Liver (tissue), 9 donors: Measurements from ENCODE around the gene RAPH1. TPM values are rescaled to one million over a fixed set of nuclear protein-coding genes. Genes with fewer than 3 reads are reported as not detected.

Source experiments
- DNase-seq: peaks from one replicate; pipeline ENCODE4 v3.0.0-alpha.2; 2017; ENCODE audit warnings: low spot score
- H3K27ac ChIP-seq, 2 donors: one replicate each; pipeline ENCODE4 v1.7.0; 2013; ENCODE audit warnings: inconsistent platforms in 2 of 2, low read length in 2 of 2, control low read depth in 1 of 2, low read depth in 1 of 2, mild to moderate bottlenecking in 1 of 2
- H3K27me3 ChIP-seq, 4 donors: one replicate each; pipeline versions ENCODE4 v1.6.1 to v1.7.0; 2013; ENCODE audit warnings: low read length in 3 of 4, inconsistent platforms in 1 of 4, mild to moderate bottlenecking in 1 of 4, moderate library complexity in 1 of 4; ENCODE audit not compliant: control insufficient read depth in 4 of 4, insufficient read depth in 4 of 4
- H3K36me3 ChIP-seq, 4 donors: one replicate each; pipeline versions ENCODE4 v1.6.1 to v1.7.0; 2013; ENCODE audit warnings: low read length in 3 of 4, mild to moderate bottlenecking in 3 of 4, low read depth in 1 of 4, moderate library complexity in 1 of 4; ENCODE audit not compliant: control insufficient read depth in 4 of 4, insufficient read depth in 3 of 4
- H3K4me1 ChIP-seq, 4 donors: one replicate each; pipeline versions ENCODE4 v1.6.1 to v1.7.0; 2013; ENCODE audit warnings: low read length in 3 of 4, mild to moderate bottlenecking in 3 of 4, moderate library complexity in 1 of 4; ENCODE audit not compliant: control insufficient read depth in 4 of 4, insufficient read depth in 4 of 4
- H3K4me3 ChIP-seq, 3 donors: one replicate each; pipeline versions ENCODE4 v1.6.1 to v1.7.0; 2013; ENCODE audit warnings: low read length in 3 of 3, control low read depth in 1 of 3, low read depth in 1 of 3, mild to moderate bottlenecking in 1 of 3
- H3K9ac ChIP-seq, 2 donors: one replicate each; pipeline ENCODE4 v1.7.0; 2013; ENCODE audit warnings: low read length in 2 of 2, mild to moderate bottlenecking in 2 of 2, moderate library complexity in 2 of 2, control low read depth in 1 of 2, low read depth in 1 of 2
- H3K9me3 ChIP-seq, 4 donors: one replicate each; pipeline versions ENCODE4 v1.6.1 to v1.7.0; 2013; ENCODE audit warnings: low read length in 3 of 4; ENCODE audit not compliant: control insufficient read depth in 4 of 4
- ATF3 ChIP-seq: IDR thresholded peaks from 2 replicates; pipeline ENCODE4 v1.6.1; 2016; ENCODE audit warnings: antibody characterized with exemption
- CTCF ChIP-seq: fragments of 150-350 bp; IDR thresholded peaks from 2 replicates; pipeline ENCODE4 v1.5.1; 2017; ENCODE audit warnings: improper control_type of control experiment, low read depth, low read length; ENCODE audit not compliant: missing input control
- EGR1 ChIP-seq, 2 donors: IDR thresholded peaks; 2 replicates each; pipeline ENCODE4 v1.6.1; 2016 to 2018; ENCODE audit warnings: antibody characterized with exemption in 2 of 2, low read depth in 2 of 2
- FOXA1 ChIP-seq: IDR thresholded peaks from 2 replicates; pipeline ENCODE4 v1.6.1; 2016; ENCODE audit warnings: antibody characterized with exemption
- FOXA2 ChIP-seq: IDR thresholded peaks from 2 replicates; pipeline ENCODE4 v1.6.1; 2016; ENCODE audit warnings: antibody characterized with exemption
- GABPA ChIP-seq, 2 donors: IDR thresholded peaks in 1 of 2; conservative IDR thresholded peaks in 1 of 2; 2 replicates each; pipeline ENCODE4 v1.6.1; 2016; ENCODE audit warnings: antibody characterized with exemption in 2 of 2, mild to moderate bottlenecking in 1 of 2, moderate library complexity in 1 of 2
- HNF4A ChIP-seq, 2 donors: conservative IDR thresholded peaks; 2 replicates each; pipeline ENCODE4 v1.6.1; 2016; ENCODE audit warnings: antibody characterized with exemption in 2 of 2, mild to moderate bottlenecking in 2 of 2
- HNF4G ChIP-seq: IDR thresholded peaks from 2 replicates; pipeline ENCODE4 v1.6.1; 2016; ENCODE audit warnings: antibody characterized with exemption
- JUND ChIP-seq, 2 donors: IDR thresholded peaks; 2 replicates each; pipeline ENCODE4 v1.6.1; 2016; ENCODE audit warnings: antibody characterized with exemption in 2 of 2
- MAX ChIP-seq: IDR thresholded peaks from 2 replicates; pipeline ENCODE4 v1.6.1; 2016; ENCODE audit warnings: antibody characterized with exemption
- RAD21 ChIP-seq, 2 donors: IDR thresholded peaks; 2 replicates each; pipeline ENCODE4 v1.6.1; 2016; ENCODE audit warnings: antibody characterized with exemption in 2 of 2, mild to moderate bottlenecking in 2 of 2
- REST ChIP-seq: IDR thresholded peaks from 2 replicates; pipeline ENCODE4 v1.6.1; 2016; ENCODE audit warnings: antibody characterized with exemption, mild to moderate bottlenecking
- RXRA ChIP-seq, 2 donors: IDR thresholded peaks; 2 replicates each; pipeline ENCODE4 v1.6.1; 2017 to 2018; ENCODE audit warnings: antibody characterized with exemption in 2 of 2, mild to moderate bottlenecking in 1 of 2
- SP1 ChIP-seq: IDR thresholded peaks from 2 replicates; pipeline ENCODE4 v1.6.1; 2018; ENCODE audit warnings: antibody characterized with exemption, mild to moderate bottlenecking
- TAF1 ChIP-seq: conservative IDR thresholded peaks from 2 replicates; pipeline ENCODE4 v1.6.1; 2016; ENCODE audit warnings: antibody characterized with exemption, mild to moderate bottlenecking
- YY1 ChIP-seq: IDR thresholded peaks from 2 replicates; pipeline ENCODE4 v1.6.1; 2016; ENCODE audit warnings: antibody characterized with exemption, mild to moderate bottlenecking
- ZBTB33 ChIP-seq: IDR thresholded peaks from 2 replicates; pipeline ENCODE4 v1.6.1; 2016; ENCODE audit warnings: antibody characterized with exemption
- WGBS: extraction: QIAGEN DNeasy Blood & Tissue Kit; methylation state at CpG from one replicate; pipeline ENCODE4 v1.1.7; 2013; 5-methylcytosine and 5-hydroxymethylcytosine counted together
- polyA plus RNA-seq, 2 donors: library from polyadenylated mRNA; stranded (reverse) in 1 of 2; unstranded in 1 of 2; fragments of 200-250 nt in 1 of 2; fragments of >200 nt in 1 of 2; fragmentation: Nextera tagmentation in 1 of 2; extraction: Ambion mirVana in 1 of 2; gene quantifications; one replicate each; pipeline versions ENCODE4 v1.2.1 to v1.2.3, GENCODE V29; 2013 to 2015
- total RNA-seq, 2 donors: library from RNA; depleted of rRNA; stranded (reverse); fragments of >200 nt; gene quantifications; one replicate each; pipeline ENCODE4 v1.2.3, GENCODE V29; 2014
- donor health status: healthy.
- donor health status: healthy.
- donor health status: healthy.
- donor health status: healthy.
- donor health status: healthy.

The RAPH1 gene
- total and polyA plus RNA-seq, 4 donors: 7.0 to 83.1 (median 19.4) TPM

GRCh38 chr2:203451689-203452088, 83.4 kb downstream of the RAPH1 start:
- peaks cover 0 to 2% (median 0%) of the 10 kb centered on the region in 4 donors for H3K4me1 ChIP-seq
- H3K9me3 ChIP-seq: no peaks in the 10 kb centered on the region
- H3K27ac ChIP-seq: no peak overlapping the region
- TF ChIP-seq FOXA1: no peak
- no peak for TF ChIP-seq GABPA (IDR thresholded peaks at IDR 0.05 in 1 of 2, conservative IDR thresholded peaks at IDR 0.05 in 1 of 2)
- no peak for TF ChIP-seq RAD21 (IDR thresholded peaks at IDR 0.05)
- TF ChIP-seq JUND (IDR thresholded peaks at IDR 0.05): no peak
- TF ChIP-seq ATF3: no peak
- WGBS: 97% methylated on average over 1 of the region's 1 CpG
- DNase-seq: no peak
- no peak overlapping the region for H3K4me3 ChIP-seq
- H3K36me3 ChIP-seq: peaks cover 4 to 79% (median 62%) of the 10 kb centered on the region in 4 donors
- no peaks in the 10 kb centered on the region for H3K27me3 ChIP-seq
- H3K9ac ChIP-seq: no peak overlapping the region

- no peak overlapping the region for H3K4me3 ChIP-seq
- no peaks in the 10 kb centered on the region for H3K9me3 ChIP-seq
- 95% methylated on average over 2 of the region's 2 CpGs for WGBS
- H3K36me3 ChIP-seq: peaks cover 4 to 84% (median 64%) of the 10 kb centered on the region in 4 donors
- DNase-seq: no peak
- no peak overlapping the region for H3K27ac ChIP-seq
- TF ChIP-seq HNF4A (conservative IDR thresholded peaks at IDR 0.05) (no peak), JUND (IDR thresholded peaks at IDR 0.05) (no peak), RXRA (IDR thresholded peaks at IDR 0.05) (no peak), CTCF (no peak), FOXA2 (no peak), RAD21 (IDR thresholded peaks at IDR 0.05) (no peak), TAF1 (no peak), YY1 (no peak), EGR1 (IDR thresholded peaks at IDR 0.05; ENCODE audit: low read depth in 2 of 2) (no peak), GABPA (IDR thresholded peaks at IDR 0.05 in 1 of 2, conservative IDR thresholded peaks at IDR 0.05 in 1 of 2) (no peak), MAX (no peak), HNF4G (no peak)
- H3K27me3 ChIP-seq: no peaks in the 10 kb centered on the region
- no peak overlapping the region for H3K9ac ChIP-seq
- peaks cover 0 to 2% (median 0%) of the 10 kb centered on the region in 4 donors for H3K4me1 ChIP-seq
Observed at GRCh38 chr2:203451011-203451410, 84.1 kb downstream of the RAPH1 start.

GRCh38 chr2:203450561-203450960, 84.5 kb downstream of the RAPH1 start:
- H3K27ac ChIP-seq: no peak overlapping the region
- TF ChIP-seq YY1 (no peak), ATF3 (no peak), TAF1 (no peak), HNF4G (no peak), FOXA1 (no peak), FOXA2 (no peak), ZBTB33 (no peak), REST (no peak), SP1 (no peak)
- 85% methylated on average over 3 of the region's 3 CpGs for WGBS
- peaks cover 4 to 83% (median 65%) of the 10 kb centered on the region in 4 donors for H3K36me3 ChIP-seq
- H3K4me1 ChIP-seq: peaks cover 0 to 2% (median 0%) of the 10 kb centered on the region in 4 donors
- no peak overlapping the region for H3K9ac ChIP-seq
- no peak overlapping the region for H3K4me3 ChIP-seq
- no peak for DNase-seq
- H3K9me3 ChIP-seq: no peaks in the 10 kb centered on the region
- H3K27me3 ChIP-seq: no peaks in the 10 kb centered on the region
